Activated CD8-positive, alpha-beta T cell treated with anti-CD3 and anti-CD28 coated beads for 36 hours (primary cell): ENCODE results near the gene KIRREL3. TPM values are rescaled to one million over a fixed set of nuclear protein-coding genes. Genes with fewer than 3 reads are reported as not detected.

Experiments used
- ATAC-seq: fragments of 200-7000 bp; cut with Tn5 transposase; one replicate; pipeline ENCODE4 v1.10.0; 2021; ENCODE audit warnings: mild to moderate bottlenecking, moderate library complexity
- CTCF ChIA-PET: fragments of 350-600 bp; sonication (Branson Sonifier 250); formaldehyde crosslinking; loops from one replicate; lab custom pipeline; 2021; ENCODE audit warnings: antibody characterized with exemption; lab: Charles Lee
- POLR2A ChIA-PET: fragments of 350-600 bp; sonication (Branson Sonifier 250); formaldehyde crosslinking; loops from one replicate; lab custom pipeline; 2021; ENCODE audit warnings: antibody characterized with exemption; lab: Charles Lee
- DNase-seq: peaks from one replicate; pipeline ENCODE4 v3.0.0-alpha.2; 2020
- H3K27ac Mint-ChIP-seq: one replicate; pipeline ENCODE4 v1.8.0; 2021; ENCODE audit warnings: mild to moderate bottlenecking, mixed read lengths
- H3K27me3 Mint-ChIP-seq: one replicate; pipeline ENCODE4 v1.8.0; 2021; ENCODE audit warnings: mixed read lengths
- H3K36me3 Mint-ChIP-seq: one replicate; pipeline ENCODE4 v1.8.0; 2021; ENCODE audit warnings: low read depth, mixed read lengths
- H3K4me1 Mint-ChIP-seq: one replicate; pipeline ENCODE4 v1.8.0; 2021; ENCODE audit warnings: low read depth, mixed read lengths
- H3K4me3 Mint-ChIP-seq: one replicate; pipeline ENCODE4 v1.8.0; 2021; ENCODE audit warnings: mild to moderate bottlenecking, moderate library complexity, mixed read lengths
- H3K9me3 Mint-ChIP-seq: one replicate; pipeline ENCODE4 v1.8.0; 2021; ENCODE audit warnings: mixed read lengths
- intact Hi-C: fragments of 100-400 bp; cut with micrococcal nuclease; formaldehyde crosslinking; loops from one replicate; pipeline ENCODE4 v1.10.0; 2022
- total RNA-seq, 2 experiments: library from RNA; stranded (reverse); gene quantifications; one replicate each; pipeline ENCODE4 v1.2.3, GENCODE V29; 2021
- TF ChIP-seq, protein P1 (sequence below): fragments of 200-600 bp; IDR thresholded peaks from one replicate; pipeline ENCODE4 v1.8.0; 2022; ENCODE audit warnings: antibody characterized with exemption, mild to moderate bottlenecking

KIRREL3 gene
- total RNA-seq, 2 experiments from 2014 or later: not detected

DNA sequence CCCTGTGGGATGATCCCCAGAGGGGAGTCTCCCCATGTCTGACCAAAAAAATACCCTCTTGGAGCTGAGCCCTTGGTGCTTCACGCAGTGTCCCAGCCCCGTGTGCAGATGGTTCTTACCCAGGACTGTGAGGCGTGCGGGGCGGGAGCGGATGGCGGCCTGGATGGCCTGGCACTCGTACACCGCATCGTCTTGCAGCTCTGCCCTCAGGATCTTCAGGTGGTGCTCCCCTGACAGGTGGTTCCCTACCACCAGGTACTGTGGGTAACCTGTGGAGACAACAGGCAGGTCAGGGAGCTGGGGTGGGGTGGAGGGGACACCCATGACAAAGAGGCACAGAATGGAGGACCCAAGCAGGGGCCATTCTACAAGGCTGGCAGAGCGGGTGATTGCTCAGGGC, 479.4 kb downstream of the KIRREL3 start:
- DNase-seq (no peak), ATAC-seq (no peak)
- Mint-ChIP-seq H3K4me3 (no peak overlapping the region), H3K27ac (no peak overlapping the region), H3K27me3 (no peaks in the 10 kb centered on the region), H3K4me1 (no peaks in the 10 kb centered on the region), H3K9me3 (no peaks in the 10 kb centered on the region), H3K36me3 (no peaks in the 10 kb centered on the region)
- intact Hi-C loops: no loop called here
- TF ChIP-seq, protein P1, sequence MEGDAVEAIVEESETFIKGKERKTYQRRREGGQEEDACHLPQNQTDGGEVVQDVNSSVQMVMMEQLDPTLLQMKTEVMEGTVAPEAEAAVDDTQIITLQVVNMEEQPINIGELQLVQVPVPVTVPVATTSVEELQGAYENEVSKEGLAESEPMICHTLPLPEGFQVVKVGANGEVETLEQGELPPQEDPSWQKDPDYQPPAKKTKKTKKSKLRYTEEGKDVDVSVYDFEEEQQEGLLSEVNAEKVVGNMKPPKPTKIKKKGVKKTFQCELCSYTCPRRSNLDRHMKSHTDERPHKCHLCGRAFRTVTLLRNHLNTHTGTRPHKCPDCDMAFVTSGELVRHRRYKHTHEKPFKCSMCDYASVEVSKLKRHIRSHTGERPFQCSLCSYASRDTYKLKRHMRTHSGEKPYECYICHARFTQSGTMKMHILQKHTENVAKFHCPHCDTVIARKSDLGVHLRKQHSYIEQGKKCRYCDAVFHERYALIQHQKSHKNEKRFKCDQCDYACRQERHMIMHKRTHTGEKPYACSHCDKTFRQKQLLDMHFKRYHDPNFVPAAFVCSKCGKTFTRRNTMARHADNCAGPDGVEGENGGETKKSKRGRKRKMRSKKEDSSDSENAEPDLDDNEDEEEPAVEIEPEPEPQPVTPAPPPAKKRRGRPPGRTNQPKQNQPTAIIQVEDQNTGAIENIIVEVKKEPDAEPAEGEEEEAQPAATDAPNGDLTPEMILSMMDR: no peak
- POLR2A ChIA-PET: no interaction called here
- CTCF ChIA-PET: interaction anchor here (1.1 kb wide), 1 partner anchor 80 kb away, joined by 3 read pairs; no protein-coding TSS in a partner anchor

DNA sequence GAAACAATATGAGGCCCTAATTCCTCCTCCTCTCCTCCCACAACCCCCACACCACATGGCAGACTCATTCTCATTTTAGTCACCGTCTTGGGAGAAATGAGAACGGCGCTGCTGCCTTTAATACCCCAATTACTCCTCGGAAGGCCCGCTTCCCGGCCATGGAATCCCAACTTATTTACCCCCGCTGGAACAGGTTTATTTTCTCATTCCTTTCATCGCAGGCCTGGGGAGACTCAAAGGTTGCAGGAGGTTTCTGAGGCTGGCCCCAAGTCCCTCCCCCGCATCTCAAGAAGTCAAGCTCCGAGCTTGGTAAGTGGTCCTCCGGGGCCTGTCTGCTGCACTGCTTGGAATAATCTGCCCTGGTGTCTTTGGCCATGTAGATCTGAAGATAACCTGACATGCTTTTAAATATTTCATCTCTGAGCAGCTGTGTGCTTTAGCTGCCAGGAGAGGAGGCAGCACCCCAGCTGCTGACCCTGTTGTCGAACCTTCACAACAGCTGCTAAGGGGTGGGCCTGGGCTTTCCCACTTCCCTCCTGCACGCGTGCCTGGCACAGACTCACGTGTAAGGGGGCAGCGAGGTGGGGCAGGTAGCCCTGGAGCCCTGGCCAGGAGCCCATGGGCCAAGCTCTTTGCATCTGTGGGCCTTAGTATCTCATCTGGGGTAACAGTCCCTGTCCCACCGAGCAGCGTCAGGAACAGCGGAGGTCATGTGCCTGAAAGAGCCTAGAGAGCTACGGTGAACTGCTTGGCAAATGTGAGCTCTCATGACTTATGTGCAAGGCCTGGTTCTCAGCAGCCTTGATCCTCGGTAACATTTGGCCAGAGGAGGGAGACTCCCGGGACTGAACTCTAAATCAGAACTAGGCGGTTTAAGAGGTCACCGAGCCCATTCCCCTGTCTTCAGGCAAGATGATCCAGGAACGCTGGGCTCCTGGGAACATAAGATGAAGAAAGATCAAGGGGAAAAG, 480.5 kb downstream of the KIRREL3 start:
- no peaks in the 10 kb centered on the region for H3K9me3 Mint-ChIP-seq
- ChIA-PET POLR2A (no interaction called here), CTCF (interaction anchor here (1.0 kb wide), 1 partner anchor 471 kb away, joined by 3 read pairs; no protein-coding TSS in a partner anchor)
- no peaks in the 10 kb centered on the region for H3K27me3 Mint-ChIP-seq
- ATAC-seq (no peak), DNase-seq (no peak)
- TF ChIP-seq, protein P1: no peak
- H3K27ac Mint-ChIP-seq: no peak overlapping the region
- intact Hi-C loops: no loop called here
- no peaks in the 10 kb centered on the region for H3K36me3 Mint-ChIP-seq
- H3K4me3 Mint-ChIP-seq: no peak overlapping the region
- H3K4me1 Mint-ChIP-seq: no peaks in the 10 kb centered on the region

DNA sequence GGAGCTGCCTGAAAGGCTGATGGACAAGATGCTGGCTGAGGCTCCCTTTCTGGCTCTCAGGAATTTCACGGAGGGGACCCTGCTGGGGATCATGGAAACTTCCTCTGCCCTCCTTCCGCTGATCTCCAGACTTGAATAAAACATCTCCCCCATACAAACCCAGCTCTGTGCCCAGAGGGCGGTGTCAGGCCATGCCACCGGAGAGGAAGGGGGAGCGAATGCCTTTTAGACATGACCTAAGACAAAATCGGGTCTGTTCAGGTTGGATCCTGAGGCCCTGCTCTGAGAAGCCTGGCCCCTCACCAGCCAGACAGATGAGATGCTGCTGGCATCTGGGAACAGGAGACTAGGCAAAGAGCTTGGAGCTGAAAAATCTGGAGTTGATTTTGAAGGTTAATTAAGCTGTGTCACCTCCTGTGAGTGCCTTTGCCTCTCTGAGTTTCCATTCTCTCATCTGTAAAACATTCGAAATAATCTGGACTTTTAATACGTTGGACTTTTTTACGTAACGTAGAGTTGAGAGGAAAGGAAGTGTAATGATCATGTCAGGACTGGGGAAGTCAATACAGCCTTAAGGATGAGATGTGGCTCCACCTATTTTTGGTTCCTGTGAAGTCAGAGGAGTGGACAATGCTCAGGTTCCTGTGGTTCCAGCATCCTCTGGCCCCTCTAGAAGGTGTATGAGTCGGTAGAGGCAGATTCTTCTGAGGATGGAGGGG, 481.4 kb downstream of the KIRREL3 start:
- DNase-seq: no peak
- ChIA-PET POLR2A (no interaction called here), CTCF (interaction anchor here (1.0 kb wide), 1 partner anchor 472 kb away, joined by 3 read pairs; no protein-coding TSS in a partner anchor)
- no peak overlapping the region for H3K27ac Mint-ChIP-seq
- H3K4me1 Mint-ChIP-seq: no peaks in the 10 kb centered on the region
- no peak overlapping the region for H3K4me3 Mint-ChIP-seq
- no peaks in the 10 kb centered on the region for H3K27me3 Mint-ChIP-seq
- no peak for ATAC-seq
- intact Hi-C loops: no loop called here
- H3K36me3 Mint-ChIP-seq: no peaks in the 10 kb centered on the region
- TF ChIP-seq, protein P1: no peak
- no peaks in the 10 kb centered on the region for H3K9me3 Mint-ChIP-seq

DNA sequence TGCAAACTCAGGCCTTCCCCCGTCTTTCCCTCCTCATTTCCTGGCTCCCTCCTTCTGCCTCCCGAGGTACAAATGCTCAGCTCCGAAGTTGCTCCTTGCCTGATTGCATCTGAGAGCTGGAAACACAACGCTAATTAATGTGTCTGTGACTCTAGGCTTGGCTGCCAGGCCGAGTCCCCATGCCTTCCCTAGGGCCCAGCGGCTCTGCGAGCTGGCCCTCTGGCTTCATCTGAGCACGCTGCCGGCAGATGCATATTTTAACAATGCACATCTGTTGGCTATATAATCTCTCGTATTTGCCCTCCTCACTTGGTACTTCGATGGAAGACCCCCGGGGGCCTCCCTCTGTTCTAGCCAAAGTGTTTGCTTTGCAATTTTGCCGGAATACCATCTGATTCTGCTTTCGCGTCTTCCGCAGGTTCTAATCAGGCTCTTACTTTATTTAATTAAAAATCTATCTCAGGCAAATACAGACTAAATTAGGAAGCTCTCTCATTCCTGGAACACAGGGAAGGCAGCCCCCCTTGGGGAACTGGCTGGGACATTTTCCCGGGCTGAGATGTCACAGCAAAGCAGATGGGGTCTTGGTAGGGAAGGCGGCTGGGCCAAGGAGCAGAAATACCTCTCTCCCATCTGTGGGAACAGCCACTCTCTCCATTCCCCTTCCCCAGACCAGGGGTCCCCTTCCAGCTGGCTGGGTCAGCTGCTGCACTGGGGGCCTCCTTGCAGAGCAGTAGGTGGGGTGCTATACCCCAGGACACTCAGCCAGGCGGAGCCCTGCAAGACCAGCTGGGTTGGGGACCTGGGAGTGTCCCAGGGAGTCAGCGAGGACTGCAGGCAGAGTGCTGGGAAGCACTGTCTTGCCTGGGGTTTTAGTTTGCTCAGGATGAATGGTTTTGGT, 482.2 kb downstream of the KIRREL3 start:
- Mint-ChIP-seq H3K27ac (no peak overlapping the region), H3K27me3 (no peaks in the 10 kb centered on the region), H3K4me1 (no peaks in the 10 kb centered on the region), H3K36me3 (no peaks in the 10 kb centered on the region), H3K9me3 (no peaks in the 10 kb centered on the region), H3K4me3 (no peak overlapping the region)
- DNase-seq (no peak), ATAC-seq (no peak)
- ChIA-PET POLR2A (no interaction called here), CTCF (no interaction called here)
- intact Hi-C loops: no loop called here
- TF ChIP-seq, protein P1: no peak
